Right renal cortex interstitium (tissue), 3 donors: ENCODE measurements around the gene SNAPIN. TPM values are rescaled to one million over a fixed set of nuclear protein-coding genes. Genes with fewer than 3 reads are reported as not detected.
"Not testable (repeated sequence)": the region's sequence is repeated elsewhere in the genome, so short reads cannot be mapped to it uniquely, and the experiment has no call there.

Source experiments
- DNase-seq, 3 donors: peaks; one replicate each; pipeline ENCODE4 v3.0.0-alpha.2; 2013; ENCODE audit warnings: low read depth in 3 of 3, low spot score in 2 of 3
- polyA plus RNA-seq, 3 donors: library from polyadenylated mRNA; unstranded; fragments of 120-200 nt; gene quantifications; one replicate each; pipeline ENCODE4 v1.2.1, GENCODE V29; 2013; ENCODE audit not compliant: insufficient read length in 3 of 3

Gene SNAPIN
- polyA plus RNA-seq, 3 donors: 53.7 to 58.9 (median 56.6) TPM

- DNase-seq: peak; percentile 63 to 78 (median 77)
Measured at GRCh38 chr1:153626904-153627714, 31.4 kb upstream of the SNAPIN start, which contains the start of gene S100A13. S100A13 (minus strand) TSS chr1:153627505; CDS start chr1:153626472, 1,033 bp downstream.

DNA sequence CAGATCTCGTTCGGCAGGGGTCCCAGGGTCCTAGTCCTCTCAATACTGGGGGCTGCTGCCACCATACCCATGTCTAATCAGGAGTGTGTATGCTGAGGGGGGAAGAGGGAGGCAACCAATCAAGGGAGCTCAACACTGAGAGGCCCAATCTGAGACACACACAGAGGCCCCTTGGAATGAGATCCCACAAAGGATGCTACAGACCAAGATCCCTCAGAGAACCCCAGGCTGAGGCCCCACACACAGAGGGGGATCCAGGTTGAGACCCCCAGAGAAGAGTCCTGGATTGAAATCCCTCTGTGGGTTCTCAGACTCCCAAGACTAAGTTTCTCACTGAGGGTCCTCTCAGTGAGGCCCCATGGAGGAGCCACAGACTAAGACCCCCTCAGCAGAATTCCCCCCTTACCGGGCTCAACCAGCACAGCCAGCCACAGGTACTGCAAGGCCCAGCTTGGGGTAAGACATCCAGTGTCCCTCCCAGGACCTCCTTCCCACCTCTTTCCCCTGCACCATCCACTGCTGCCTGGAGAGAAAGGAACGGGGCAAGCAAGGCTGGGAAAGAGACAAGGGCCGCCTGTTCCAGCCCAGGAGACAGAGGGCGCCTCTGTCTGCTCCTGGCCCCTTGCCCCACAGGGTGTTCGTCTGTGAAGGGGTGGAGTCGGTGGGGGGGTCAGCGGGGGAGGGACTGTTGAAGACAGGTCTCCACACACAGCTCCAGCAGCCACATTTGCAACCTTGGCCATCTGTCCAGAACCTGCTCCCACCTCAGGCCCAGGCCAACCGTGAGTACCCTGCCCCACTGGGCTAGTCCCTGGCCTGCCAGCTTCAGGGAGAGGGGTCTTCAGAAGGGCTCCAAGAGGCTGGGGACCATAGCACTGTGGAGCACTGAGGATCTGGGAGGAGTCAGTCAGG is 30.5 kb upstream of the SNAPIN start, which contains the start of gene S100A1:
S100A1 (plus strand) TSS at position 720 of the 912 bp plus-strand sequence. CDS start 2,088 bp downstream, outside the sequence.
- DNase-seq: no peak

- no peak for DNase-seq
Measured at GRCh38 chr1:153628638-153629342, 29.7 kb upstream of the SNAPIN start.

GRCh38 chr1:153629343-153629665 is 29.2 kb upstream of the SNAPIN start:
- no peak for DNase-seq

GRCh38 chr1:153629971-153630370 is 28.5 kb upstream of the SNAPIN start:
- no peak for DNase-seq

GRCh38 chr1:153630384-153630783 is 28.1 kb upstream of the SNAPIN start:
- no peak for DNase-seq

- no peak for DNase-seq
Measured at GRCh38 chr1:153631047-153632022, 27.2 kb upstream of the SNAPIN start.

DNA sequence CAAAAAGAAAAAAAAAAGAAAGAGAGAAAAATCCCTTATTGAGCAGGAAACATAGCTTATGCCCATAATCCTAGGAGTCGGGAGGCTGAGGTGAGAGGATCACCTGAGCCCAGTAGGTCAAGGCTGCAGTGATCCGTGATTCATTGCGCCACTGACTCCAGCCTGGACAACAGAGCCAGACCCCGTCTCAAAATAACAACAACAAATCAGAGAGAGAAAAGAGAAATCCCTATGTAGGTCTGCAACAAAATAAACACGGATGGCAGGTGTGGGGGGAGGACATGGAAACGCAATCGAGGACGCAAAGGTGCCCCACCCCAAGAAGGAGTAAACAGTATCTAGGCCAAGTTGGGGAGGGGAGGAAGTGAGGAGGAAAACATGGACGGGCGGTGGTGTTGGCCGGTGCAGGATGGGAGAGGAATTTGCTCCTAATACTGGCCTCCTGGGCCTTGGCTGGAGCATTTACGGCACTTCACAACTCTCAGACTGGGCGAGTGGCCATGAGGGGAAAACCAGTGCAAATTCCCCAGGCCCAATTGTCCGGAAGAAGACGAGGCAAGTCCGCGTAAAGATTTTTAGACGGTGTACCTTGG is 25.2 kb upstream of the SNAPIN start:
- DNase-seq: no peak

DNA sequence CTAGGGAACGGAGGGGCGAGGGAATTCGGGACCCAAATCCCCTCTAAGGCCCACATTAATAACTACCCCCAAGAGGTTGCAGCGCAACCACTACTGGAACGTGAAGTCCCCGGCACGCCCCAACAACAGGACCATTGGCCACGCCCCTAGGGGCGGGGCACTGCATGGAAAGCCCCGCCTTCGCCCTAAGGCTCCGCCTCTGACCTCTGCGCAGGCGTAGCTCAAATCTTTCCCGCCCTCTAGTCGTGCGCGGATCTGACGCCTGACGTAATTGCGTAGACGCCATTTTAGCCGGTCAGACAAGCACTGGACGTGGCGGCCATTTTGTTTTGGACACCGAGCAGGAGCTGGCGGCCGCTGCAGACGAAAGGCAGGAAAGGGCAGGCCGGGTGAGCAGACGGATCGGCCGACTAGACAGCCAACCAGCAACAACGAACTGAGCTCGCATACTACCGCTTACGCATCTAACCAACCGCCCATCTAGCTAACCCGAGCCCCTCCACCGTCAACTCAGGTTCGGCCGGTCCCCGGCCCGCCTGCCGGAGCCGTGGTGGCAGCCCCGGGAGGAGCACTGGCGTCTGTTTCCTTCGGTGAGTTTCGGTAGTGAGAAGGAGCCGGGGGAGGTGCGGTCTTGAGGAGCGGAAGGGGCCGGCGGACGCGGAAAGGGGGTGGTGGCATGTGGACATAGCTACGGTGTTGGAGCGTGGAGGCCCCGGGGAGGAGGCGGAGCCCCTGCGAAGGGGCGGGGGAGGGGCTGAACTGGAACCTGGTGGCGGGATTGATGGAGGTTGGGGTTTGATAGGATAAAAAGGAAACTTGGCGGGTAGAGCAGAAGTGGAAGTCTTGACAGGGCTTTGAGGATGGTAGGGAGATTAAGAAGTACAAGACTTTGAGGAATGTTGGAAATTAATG is 24.5 kb upstream of the SNAPIN start, which contains the start of gene CHTOP:
CHTOP (plus strand) TSS at position 313 of the 912 bp plus-strand sequence. CDS start 2,523 bp downstream, outside the sequence.
- peak; percentile 96 to 98 (median 96) for DNase-seq

DNA sequence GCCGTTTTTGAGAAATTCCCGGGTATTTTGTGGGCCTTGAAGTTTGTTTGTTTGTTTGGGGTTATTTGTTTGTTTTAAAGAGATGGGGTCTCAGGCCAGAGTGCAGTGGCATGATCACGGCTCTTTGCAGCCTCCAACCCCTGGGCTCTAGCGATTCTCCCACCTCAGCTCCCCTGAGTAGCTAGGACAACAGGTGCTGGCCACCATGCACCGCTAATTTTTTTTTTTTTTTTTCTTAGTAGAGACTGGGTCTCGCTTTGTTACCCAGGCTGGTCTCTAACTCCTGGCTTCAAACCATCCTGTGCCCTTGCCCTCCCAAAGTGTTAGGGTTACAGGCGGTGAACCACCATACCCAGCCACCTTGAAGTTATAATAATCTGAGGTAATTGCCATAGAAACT is 22.6 kb upstream of the SNAPIN start:
- DNase-seq: no peak

GRCh38 chr1:153636312-153636711 is 22.2 kb upstream of the SNAPIN start:
- no peak for DNase-seq

DNA sequence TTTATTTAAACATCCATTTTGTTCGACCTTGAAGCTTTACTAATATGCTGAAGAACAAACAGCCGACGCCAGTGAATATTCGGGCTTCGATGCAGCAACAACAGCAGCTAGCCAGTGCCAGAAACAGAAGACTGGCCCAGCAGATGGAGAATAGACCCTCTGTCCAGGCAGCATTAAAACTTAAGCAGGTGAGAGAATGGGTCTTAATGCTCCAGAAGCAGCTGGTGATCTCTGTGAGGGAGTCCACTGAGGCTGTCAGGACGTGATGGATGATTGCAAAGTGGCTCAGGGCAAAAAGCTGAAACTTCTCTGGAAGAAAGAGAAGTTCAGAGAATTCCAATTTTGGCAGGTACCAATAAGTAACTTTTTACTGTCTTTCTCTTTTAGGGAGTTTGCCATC is 20.2 kb upstream of the SNAPIN start:
- no peak for DNase-seq

DNA sequence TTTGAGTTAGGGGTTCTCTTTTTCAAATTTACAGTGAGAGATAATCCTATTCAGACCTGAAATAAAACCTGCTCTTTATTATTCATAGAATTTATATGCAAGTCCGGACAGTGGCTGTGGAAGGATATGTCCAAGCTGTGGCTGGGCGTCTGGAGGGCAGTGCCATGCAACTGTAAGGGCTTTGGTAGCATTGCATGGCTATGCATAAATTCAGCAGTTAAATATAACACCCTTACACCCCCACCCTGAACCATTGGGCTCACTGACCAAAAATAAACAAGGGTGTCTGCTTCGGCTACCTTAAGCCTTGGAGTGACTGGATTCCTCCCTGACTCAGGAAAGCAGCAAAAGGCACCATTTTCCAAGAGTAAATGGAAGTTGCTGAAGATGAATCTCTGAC is 19.2 kb upstream of the SNAPIN start:
- no peak for DNase-seq

DNA sequence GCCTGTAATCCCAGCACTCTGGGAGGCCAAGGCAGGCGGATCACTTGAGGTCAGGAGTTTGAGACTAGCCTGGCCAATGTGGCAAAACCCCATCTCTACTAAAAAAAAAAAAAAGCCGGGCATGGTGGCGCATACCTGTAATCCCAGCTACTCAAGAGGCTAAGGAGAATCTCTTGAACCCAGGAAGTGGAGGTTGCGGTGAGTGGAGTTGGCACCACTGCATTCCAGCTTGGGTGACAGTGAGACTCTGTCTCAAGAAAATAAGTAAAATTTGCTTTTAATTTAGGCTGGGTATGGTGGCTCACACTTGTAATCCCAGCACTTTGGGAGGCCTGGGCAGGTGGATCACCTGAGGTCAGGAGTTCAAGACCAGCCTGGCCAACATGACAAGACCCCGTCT is 18.3 kb upstream of the SNAPIN start:
- DNase-seq: not testable (repeated sequence)

DNA sequence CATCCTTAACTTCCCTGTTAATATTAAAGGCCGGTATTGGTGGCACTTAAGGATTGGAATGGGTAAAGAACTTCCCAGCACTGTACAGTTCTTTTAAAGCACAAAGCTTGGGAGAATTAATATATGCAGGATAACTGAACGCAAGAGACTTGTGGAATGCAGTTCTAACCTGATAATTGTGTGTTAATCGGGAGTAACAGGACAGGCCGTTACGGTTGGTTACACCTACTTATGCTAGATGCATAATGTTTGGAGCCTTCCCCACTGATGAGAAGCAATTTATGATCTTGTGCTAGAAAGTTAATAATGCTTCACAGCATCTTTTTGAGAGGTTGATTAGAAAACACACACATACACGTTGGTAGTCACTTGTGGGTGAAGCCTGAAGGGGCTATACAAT is 17.6 kb upstream of the SNAPIN start:
- no peak for DNase-seq

- DNase-seq: no peak
Measured at GRCh38 chr1:153642161-153642560, 16.3 kb upstream of the SNAPIN start.

DNA sequence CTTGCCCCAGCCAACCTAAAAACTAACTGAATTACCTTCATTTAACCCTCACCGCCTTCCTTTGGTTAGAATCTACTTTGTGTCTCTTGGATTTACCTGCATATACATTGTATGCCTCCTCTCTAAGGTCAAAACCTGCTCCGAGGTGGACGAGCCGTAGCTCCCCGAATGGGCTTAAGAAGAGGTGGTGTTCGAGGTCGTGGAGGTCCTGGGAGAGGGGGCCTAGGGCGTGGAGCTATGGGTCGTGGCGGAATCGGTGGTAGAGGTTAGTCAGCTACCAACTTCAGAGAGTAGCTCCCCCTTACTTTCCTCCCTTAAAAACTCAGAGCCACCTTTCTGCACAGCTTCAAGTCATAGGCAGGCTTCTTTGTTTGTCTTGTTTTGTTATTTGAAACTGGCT is 15.4 kb upstream of the SNAPIN start:
- DNase-seq: no peak

- DNase-seq: no peak
Measured at GRCh38 chr1:153643816-153644215, 14.7 kb upstream of the SNAPIN start.
